Colonic mucosa (tissue), 4 donors: ENCODE data around the gene CTNND2. TPM values are rescaled to one million over a fixed set of nuclear protein-coding genes. Genes with fewer than 3 reads are reported as not detected.

Source experiments
- DNase-seq: peaks from one replicate; pipeline ENCODE4 v3.0.0-alpha.2; 2020
- H3K27ac ChIP-seq: fragments of 200-600 bp; one replicate; pipeline ENCODE4 v1.8.0; 2021
- H3K27me3 ChIP-seq: fragments of 200-600 bp; one replicate; pipeline ENCODE4 v1.8.0; 2021
- H3K36me3 ChIP-seq: fragments of 200-600 bp; one replicate; pipeline ENCODE4 v1.8.0; 2021
- H3K4me1 ChIP-seq: fragments of 200-600 bp; one replicate; pipeline ENCODE4 v1.8.0; 2021; ENCODE audit warnings: mild to moderate bottlenecking
- H3K4me3 ChIP-seq: fragments of 200-600 bp; one replicate; pipeline ENCODE4 v1.8.0; 2021
- H3K9ac ChIP-seq, 2 donors: one replicate each; pipeline ENCODE4 v1.7.0; 2013; ENCODE audit warnings: control low read depth in 2 of 2, low read depth in 2 of 2, low read length in 2 of 2
- H3K9me3 ChIP-seq: fragments of 200-600 bp; one replicate; pipeline ENCODE4 v1.8.0; 2021
- intact Hi-C: fragments of 100-400 bp; cut with DNase I; formaldehyde crosslinking; loops from one replicate; pipeline ENCODE4 v1.14.1; 2022
- total RNA-seq, 2 donors: library from RNA; stranded (reverse); fragmentation: NEBNext Ultra II Directional in 1 of 2; extraction: Animal tissue kit (Norgen Biotek cat#: 25700) in 1 of 2; gene quantifications; one replicate each; pipeline ENCODE4 v1.2.1, GENCODE V29; 2021
- TF ChIP-seq, protein P1 (sequence below): fragments of 200-600 bp; IDR thresholded peaks from one replicate; pipeline ENCODE4 v1.8.0; 2022; ENCODE audit warnings: antibody characterized with exemption, mild to moderate bottlenecking
- donor health status: healthy.
- donor health status: DM: no; HTN: no; CAD: no.
- donor health status: DM: no; HTN: no; CAD: no.

The CTNND2 gene
- total RNA-seq, 2 donors from 2014 or later, result 1.1 TPM

DNA sequence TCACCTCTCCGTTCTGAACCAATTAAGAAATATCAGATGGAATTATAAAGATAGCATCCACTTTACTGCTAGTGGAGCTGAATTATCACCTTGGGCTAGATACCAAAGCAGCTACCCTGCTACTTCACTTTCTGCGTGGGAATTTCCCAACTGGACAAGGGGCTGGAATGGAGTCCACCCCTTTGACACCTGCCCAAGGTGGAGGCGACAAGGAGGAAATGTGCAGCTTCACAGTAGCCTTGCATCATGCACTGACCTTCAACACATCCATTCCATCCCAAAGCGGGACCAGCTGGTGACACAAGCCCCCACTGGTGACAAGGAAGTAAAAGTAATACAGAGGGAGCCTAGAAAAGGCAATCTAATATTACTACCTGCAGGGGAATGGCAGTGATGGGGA lies 30.7 kb downstream of the CTNND2 start:
- Histone ChIP-seq H3K4me1 (no peaks in the 10 kb centered on the region), H3K9ac (no peak overlapping the region), H3K4me3 (no peak overlapping the region), H3K36me3 (no peaks in the 10 kb centered on the region), H3K9me3 (no peaks in the 10 kb centered on the region), H3K27me3 (no peaks in the 10 kb centered on the region), H3K27ac (no peak overlapping the region)
- intact Hi-C loops, result no loop called here
- TF ChIP-seq, protein P1, sequence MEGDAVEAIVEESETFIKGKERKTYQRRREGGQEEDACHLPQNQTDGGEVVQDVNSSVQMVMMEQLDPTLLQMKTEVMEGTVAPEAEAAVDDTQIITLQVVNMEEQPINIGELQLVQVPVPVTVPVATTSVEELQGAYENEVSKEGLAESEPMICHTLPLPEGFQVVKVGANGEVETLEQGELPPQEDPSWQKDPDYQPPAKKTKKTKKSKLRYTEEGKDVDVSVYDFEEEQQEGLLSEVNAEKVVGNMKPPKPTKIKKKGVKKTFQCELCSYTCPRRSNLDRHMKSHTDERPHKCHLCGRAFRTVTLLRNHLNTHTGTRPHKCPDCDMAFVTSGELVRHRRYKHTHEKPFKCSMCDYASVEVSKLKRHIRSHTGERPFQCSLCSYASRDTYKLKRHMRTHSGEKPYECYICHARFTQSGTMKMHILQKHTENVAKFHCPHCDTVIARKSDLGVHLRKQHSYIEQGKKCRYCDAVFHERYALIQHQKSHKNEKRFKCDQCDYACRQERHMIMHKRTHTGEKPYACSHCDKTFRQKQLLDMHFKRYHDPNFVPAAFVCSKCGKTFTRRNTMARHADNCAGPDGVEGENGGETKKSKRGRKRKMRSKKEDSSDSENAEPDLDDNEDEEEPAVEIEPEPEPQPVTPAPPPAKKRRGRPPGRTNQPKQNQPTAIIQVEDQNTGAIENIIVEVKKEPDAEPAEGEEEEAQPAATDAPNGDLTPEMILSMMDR, result no peak
- DNase-seq, result no peak

DNA sequence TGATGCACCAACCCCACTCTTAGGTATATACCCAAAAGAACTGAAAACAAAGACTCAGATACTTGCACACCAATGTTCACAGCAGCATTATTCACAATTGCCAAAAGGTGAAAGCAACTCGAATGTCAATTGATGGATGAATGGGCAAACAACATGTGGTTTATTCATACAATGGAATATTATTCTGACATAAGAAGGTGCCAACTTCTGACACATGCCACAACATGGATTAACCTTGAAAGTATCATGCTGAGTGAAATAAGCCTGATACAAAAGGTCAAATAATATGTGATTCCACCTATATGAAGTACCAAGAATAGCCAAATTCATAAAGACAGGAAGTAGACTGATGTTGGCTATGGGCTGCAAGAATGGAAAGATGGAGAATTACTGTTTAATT lies 35.0 kb downstream of the CTNND2 start:
- no peak overlapping the region for H3K27ac ChIP-seq
- TF ChIP-seq, protein P1, result no peak
- H3K9me3 ChIP-seq, result no peaks in the 10 kb centered on the region
- no peaks in the 10 kb centered on the region for H3K4me1 ChIP-seq
- no peaks in the 10 kb centered on the region for H3K27me3 ChIP-seq
- intact Hi-C loops, result no loop called here
- DNase-seq, result no peak
- no peak overlapping the region for H3K4me3 ChIP-seq
- no peaks in the 10 kb centered on the region for H3K36me3 ChIP-seq
- no peak overlapping the region for H3K9ac ChIP-seq

DNA sequence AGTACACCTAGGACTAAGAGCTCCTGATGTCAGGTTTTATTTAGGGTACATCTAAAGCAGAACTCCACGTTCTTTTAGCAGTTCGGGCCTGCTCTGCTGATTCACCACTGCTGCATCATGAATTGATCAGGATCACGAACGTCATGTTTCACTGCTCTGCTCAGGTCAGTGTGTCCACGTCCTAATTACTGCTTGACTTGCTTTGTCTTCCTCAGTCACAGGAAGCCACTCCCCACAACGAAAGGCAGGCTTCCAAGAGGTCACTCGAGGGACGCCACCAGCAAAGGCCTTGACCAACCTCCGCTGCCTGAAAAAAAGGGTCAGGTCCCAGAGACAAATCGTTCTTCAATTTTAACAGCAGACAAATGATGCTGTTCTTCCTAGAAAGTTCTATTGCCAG lies 40.3 kb downstream of the CTNND2 start:
- no peaks in the 10 kb centered on the region for H3K4me1 ChIP-seq
- no peak overlapping the region for H3K4me3 ChIP-seq
- no peaks in the 10 kb centered on the region for H3K27me3 ChIP-seq
- TF ChIP-seq, protein P1, result no peak
- no peak overlapping the region for H3K27ac ChIP-seq
- intact Hi-C loops, result no loop called here
- no peaks in the 10 kb centered on the region for H3K36me3 ChIP-seq
- DNase-seq, result no peak
- H3K9ac ChIP-seq, result no peak overlapping the region
- no peaks in the 10 kb centered on the region for H3K9me3 ChIP-seq

DNA sequence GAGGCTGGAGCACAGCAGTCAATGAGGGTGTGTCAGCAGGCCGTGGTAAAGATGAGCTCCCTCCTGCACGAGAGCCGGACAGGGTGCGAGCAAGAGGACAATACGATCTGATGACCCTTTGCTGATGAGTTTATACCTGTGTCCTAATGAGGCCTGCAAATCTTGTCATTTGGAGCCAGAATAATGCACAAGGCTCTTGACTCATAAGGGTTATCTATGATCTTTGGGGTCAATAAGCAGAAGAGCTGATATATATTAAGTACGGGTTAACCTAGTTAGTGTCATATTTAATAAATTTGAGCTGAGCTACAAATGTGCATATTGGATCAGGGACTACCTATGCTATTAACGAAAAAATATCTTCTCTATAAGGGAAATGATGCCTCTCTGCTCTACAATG lies 46.9 kb downstream of the CTNND2 start:
- H3K4me1 ChIP-seq, result no peaks in the 10 kb centered on the region
- no peaks in the 10 kb centered on the region for H3K36me3 ChIP-seq
- intact Hi-C loops, result no loop called here
- no peak overlapping the region for H3K27ac ChIP-seq
- no peaks in the 10 kb centered on the region for H3K27me3 ChIP-seq
- no peak overlapping the region for H3K9ac ChIP-seq
- DNase-seq, result no peak
- no peak overlapping the region for H3K4me3 ChIP-seq
- TF ChIP-seq, protein P1, result no peak
- no peaks in the 10 kb centered on the region for H3K9me3 ChIP-seq

DNA sequence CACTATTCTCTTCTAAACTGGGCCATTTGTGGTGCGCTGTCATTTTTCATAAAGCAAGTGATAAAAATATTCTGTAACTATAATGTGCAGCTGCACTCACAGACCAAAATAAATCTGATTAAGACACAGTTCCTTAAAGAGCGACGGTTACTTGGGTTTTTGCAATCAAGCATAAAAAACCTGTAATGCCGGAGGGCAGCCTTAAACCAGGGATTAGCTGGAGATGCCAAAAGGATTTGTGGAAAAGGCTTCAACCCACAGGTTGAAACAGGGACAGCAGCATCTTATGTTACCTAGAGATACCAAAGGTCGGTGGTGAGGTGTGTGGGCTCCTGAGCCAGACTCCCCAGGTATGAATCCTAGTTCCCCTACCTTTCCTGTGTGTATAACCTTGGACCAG lies 49.3 kb downstream of the CTNND2 start:
- H3K9ac ChIP-seq, result no peak overlapping the region
- TF ChIP-seq, protein P1, result no peak
- H3K4me3 ChIP-seq, result no peak overlapping the region
- H3K27me3 ChIP-seq, result no peaks in the 10 kb centered on the region
- no peaks in the 10 kb centered on the region for H3K4me1 ChIP-seq
- DNase-seq, result no peak
- no peaks in the 10 kb centered on the region for H3K36me3 ChIP-seq
- intact Hi-C loops, result no loop called here
- H3K9me3 ChIP-seq, result no peaks in the 10 kb centered on the region
- no peak overlapping the region for H3K27ac ChIP-seq

DNA sequence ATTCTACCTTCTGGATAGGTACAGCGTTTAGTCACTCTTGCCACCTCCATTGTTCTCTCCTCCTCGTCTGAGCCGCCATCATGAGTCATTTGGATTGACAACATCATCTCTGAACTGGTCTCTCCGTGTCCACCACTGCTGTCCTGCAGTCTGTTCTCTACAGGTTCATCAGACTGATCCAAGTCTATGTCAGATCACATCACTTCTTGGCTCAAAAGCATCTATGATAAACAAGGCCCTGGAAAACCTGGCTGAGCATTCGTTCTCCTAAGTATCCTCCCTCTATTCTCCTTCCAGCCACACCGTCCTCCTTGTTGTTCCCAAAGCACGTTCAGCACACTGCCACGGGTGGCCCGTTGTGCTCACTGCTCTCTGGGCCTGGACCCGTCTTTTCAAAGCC lies 50.5 kb downstream of the CTNND2 start:
- intact Hi-C loops, result no loop called here
- H3K27me3 ChIP-seq, result no peaks in the 10 kb centered on the region

More for the DNA sequence above, 50.5 kb downstream of the CTNND2 start:
- no peaks in the 10 kb centered on the region for H3K9me3 ChIP-seq
- H3K9ac ChIP-seq, result no peak overlapping the region
- H3K36me3 ChIP-seq, result no peaks in the 10 kb centered on the region
- no peak for DNase-seq
- no peak overlapping the region for H3K4me3 ChIP-seq
- H3K27ac ChIP-seq, result no peak overlapping the region
- TF ChIP-seq, protein P1, result no peak
- H3K4me1 ChIP-seq, result no peaks in the 10 kb centered on the region
